SK-N-SH treated with all-trans-retinoic acid at 6 μM for 48 hours (cell line): ENCODE measurements around the gene GXYLT2.

Experiments used
- ATAC-seq: fragments of 200-7000 bp; cut with Tn5 transposase; 3 replicates; pipeline ENCODE4 v1.9.1; 2020; ENCODE audit warnings: mild to moderate bottlenecking, moderate library complexity
- BACH2 ChIP-seq: fragments of 250-450 bp; sonication (Bioruptor Pico); IDR thresholded peaks from 2 replicates; pipeline ENCODE4 v1.9.0; 2021; ENCODE audit warnings: mild to moderate bottlenecking, borderline replicate concordance
- CREB5 ChIP-seq: fragments of 250-450 bp; sonication (Bioruptor Pico); IDR thresholded peaks from 2 replicates; pipeline ENCODE4 v1.5.1; 2020; ENCODE audit warnings: low read depth, mild to moderate bottlenecking, moderate library complexity
- CSDC2 ChIP-seq: fragments of 250-450 bp; sonication (Bioruptor Pico); IDR thresholded peaks from 2 replicates; pipeline ENCODE4 v1.5.0; 2020; ENCODE audit warnings: mild to moderate bottlenecking, moderate library complexity
- CSRNP3 ChIP-seq: fragments of 250-450 bp; sonication (Bioruptor Pico); IDR thresholded peaks from 2 replicates; pipeline ENCODE4 v1.5.1; 2021; ENCODE audit warnings: mild to moderate bottlenecking, moderate library complexity
- ESRRG ChIP-seq: fragments of 250-450 bp; sonication (Bioruptor Pico); IDR thresholded peaks from 2 replicates; pipeline ENCODE4 v1.6.1; 2021; ENCODE audit warnings: mild to moderate bottlenecking
- GLIS3 ChIP-seq: fragments of 250-450 bp; sonication (Bioruptor Pico); IDR thresholded peaks from 2 replicates; pipeline ENCODE4 v1.5.0; 2020; ENCODE audit warnings: mild to moderate bottlenecking, moderate library complexity
- ISL1 ChIP-seq: fragments of 250-450 bp; sonication (Bioruptor Pico); IDR thresholded peaks from 2 replicates; pipeline ENCODE4 v2.1.2; 2022; ENCODE audit warnings: mild to moderate bottlenecking, moderate library complexity
- OSR1 ChIP-seq: fragments of 250-450 bp; sonication (Bioruptor Pico); IDR thresholded peaks from 2 replicates; pipeline ENCODE4 v1.8.0; 2022; ENCODE audit warnings: moderate library complexity, mild to moderate bottlenecking, inconsistent platforms
- PPARA ChIP-seq: fragments of 250-450 bp; sonication (Bioruptor Pico); IDR thresholded peaks from 2 replicates; pipeline ENCODE4 v1.5.0; 2020; ENCODE audit warnings: mild to moderate bottlenecking, borderline replicate concordance
- RARB ChIP-seq: fragments of 250-450 bp; sonication (Bioruptor Pico); IDR thresholded peaks from 2 replicates; pipeline ENCODE4 v1.8.0; 2021; ENCODE audit warnings: mild to moderate bottlenecking, moderate library complexity
- SNAI2 ChIP-seq: fragments of 250-450 bp; sonication (Bioruptor Pico); IDR thresholded peaks from 2 replicates; pipeline ENCODE4 v1.5.0; 2020; ENCODE audit warnings: mild to moderate bottlenecking, moderate library complexity
- TCF4 ChIP-seq: fragments of 250-450 bp; sonication (Bioruptor Pico); IDR thresholded peaks from 2 replicates; pipeline ENCODE4 v1.8.0; 2021; ENCODE audit warnings: mild to moderate bottlenecking, moderate library complexity, borderline replicate concordance
- ZFP3 ChIP-seq: fragments of 250-450 bp; sonication (Bioruptor Pico); IDR thresholded peaks from 2 replicates; pipeline ENCODE4 v1.5.0; 2020; ENCODE audit warnings: mild to moderate bottlenecking, moderate library complexity
- ZFP30 ChIP-seq: fragments of 450-650 bp; formaldehyde crosslinking; IDR thresholded peaks from 2 replicates; pipeline ENCODE4 v1.5.0; 2022; ENCODE audit warnings: mild to moderate bottlenecking, moderate library complexity
- ZNF565 ChIP-seq: fragments of 450-650 bp; formaldehyde crosslinking; conservative IDR thresholded peaks from 2 replicates; pipeline ENCODE4 v1.5.0; 2020; ENCODE audit warnings: low read depth, mild to moderate bottlenecking, moderate library complexity
- ZNF70 ChIP-seq: fragments of 450-650 bp; formaldehyde crosslinking; IDR thresholded peaks from 2 replicates; pipeline ENCODE4 v1.5.0; 2020; ENCODE audit warnings: mild to moderate bottlenecking, moderate library complexity
- ZNF8 ChIP-seq: fragments of 450-650 bp; formaldehyde crosslinking; IDR thresholded peaks from 2 replicates; pipeline ENCODE4 v1.5.0; 2020; ENCODE audit warnings: mild to moderate bottlenecking, moderate library complexity

The GXYLT2 gene

GRCh38 chr3:72977060-72977808 is 89.4 kb downstream of the GXYLT2 start:
- TF ChIP-seq PPARA (CRISPR knock-in tag) (no peak), GLIS3 (CRISPR knock-in tag) (no peak), CREB5 (CRISPR knock-in tag) (no peak), BACH2 (CRISPR knock-in tag) (no peak), ZNF565 (CRISPR knock-in tag) (no peak), ESRRG (CRISPR knock-in tag) (no peak), CSDC2 (no peak), RARB (CRISPR knock-in tag) (no peak), ZNF70 (CRISPR knock-in tag) (no peak), ZFP3 (CRISPR knock-in tag) (no peak), ZNF8 (no peak)
- TF ChIP-seq, all 23 proteins: peak for 0
- no peak for ATAC-seq

GRCh38 chr3:72982609-72983366 is 94.9 kb downstream of the GXYLT2 start:
- no peak for ATAC-seq
- TF ChIP-seq RARB (CRISPR knock-in tag) (no peak), SNAI2 (CRISPR knock-in tag) (no peak), GLIS3 (CRISPR knock-in tag) (no peak), PPARA (CRISPR knock-in tag) (no peak), CSRNP3 (CRISPR knock-in tag) (no peak), ZFP30 (CRISPR knock-in tag) (no peak)
- TF ChIP-seq, all 23 proteins: peak for 0

GRCh38 chr3:72985576-72985975 is 97.7 kb downstream of the GXYLT2 start:
- ATAC-seq: no peak
- no peak for TF ChIP-seq CSRNP3 (CRISPR knock-in tag)
- no peak for TF ChIP-seq ISL1 (CRISPR knock-in tag)
- no peak for TF ChIP-seq TCF4
- no peak for TF ChIP-seq PPARA (CRISPR knock-in tag)
- TF ChIP-seq ESRRG (CRISPR knock-in tag): no peak
- no peak for TF ChIP-seq BACH2 (CRISPR knock-in tag)
- TF ChIP-seq OSR1 (CRISPR knock-in tag): no peak
- TF ChIP-seq CREB5 (CRISPR knock-in tag): no peak
- no peak for TF ChIP-seq ZFP30 (CRISPR knock-in tag)
- no peak for TF ChIP-seq ZNF70 (CRISPR knock-in tag)
- no peak for TF ChIP-seq RARB (CRISPR knock-in tag)
- no peak for TF ChIP-seq ZFP3 (CRISPR knock-in tag)
- TF ChIP-seq SNAI2 (CRISPR knock-in tag): no peak

- no peak for TF ChIP-seq ZFP30 (CRISPR knock-in tag)
- TF ChIP-seq SNAI2 (CRISPR knock-in tag): no peak
- TF ChIP-seq CREB5 (CRISPR knock-in tag): no peak
- TF ChIP-seq ZNF70 (CRISPR knock-in tag): no peak
- no peak for ATAC-seq
Observed at GRCh38 chr3:72990701-72991395, 103.0 kb downstream of the GXYLT2 start.
